Measurements from ENCODE around the gene EVC2.

Gene EVC2, protein sequence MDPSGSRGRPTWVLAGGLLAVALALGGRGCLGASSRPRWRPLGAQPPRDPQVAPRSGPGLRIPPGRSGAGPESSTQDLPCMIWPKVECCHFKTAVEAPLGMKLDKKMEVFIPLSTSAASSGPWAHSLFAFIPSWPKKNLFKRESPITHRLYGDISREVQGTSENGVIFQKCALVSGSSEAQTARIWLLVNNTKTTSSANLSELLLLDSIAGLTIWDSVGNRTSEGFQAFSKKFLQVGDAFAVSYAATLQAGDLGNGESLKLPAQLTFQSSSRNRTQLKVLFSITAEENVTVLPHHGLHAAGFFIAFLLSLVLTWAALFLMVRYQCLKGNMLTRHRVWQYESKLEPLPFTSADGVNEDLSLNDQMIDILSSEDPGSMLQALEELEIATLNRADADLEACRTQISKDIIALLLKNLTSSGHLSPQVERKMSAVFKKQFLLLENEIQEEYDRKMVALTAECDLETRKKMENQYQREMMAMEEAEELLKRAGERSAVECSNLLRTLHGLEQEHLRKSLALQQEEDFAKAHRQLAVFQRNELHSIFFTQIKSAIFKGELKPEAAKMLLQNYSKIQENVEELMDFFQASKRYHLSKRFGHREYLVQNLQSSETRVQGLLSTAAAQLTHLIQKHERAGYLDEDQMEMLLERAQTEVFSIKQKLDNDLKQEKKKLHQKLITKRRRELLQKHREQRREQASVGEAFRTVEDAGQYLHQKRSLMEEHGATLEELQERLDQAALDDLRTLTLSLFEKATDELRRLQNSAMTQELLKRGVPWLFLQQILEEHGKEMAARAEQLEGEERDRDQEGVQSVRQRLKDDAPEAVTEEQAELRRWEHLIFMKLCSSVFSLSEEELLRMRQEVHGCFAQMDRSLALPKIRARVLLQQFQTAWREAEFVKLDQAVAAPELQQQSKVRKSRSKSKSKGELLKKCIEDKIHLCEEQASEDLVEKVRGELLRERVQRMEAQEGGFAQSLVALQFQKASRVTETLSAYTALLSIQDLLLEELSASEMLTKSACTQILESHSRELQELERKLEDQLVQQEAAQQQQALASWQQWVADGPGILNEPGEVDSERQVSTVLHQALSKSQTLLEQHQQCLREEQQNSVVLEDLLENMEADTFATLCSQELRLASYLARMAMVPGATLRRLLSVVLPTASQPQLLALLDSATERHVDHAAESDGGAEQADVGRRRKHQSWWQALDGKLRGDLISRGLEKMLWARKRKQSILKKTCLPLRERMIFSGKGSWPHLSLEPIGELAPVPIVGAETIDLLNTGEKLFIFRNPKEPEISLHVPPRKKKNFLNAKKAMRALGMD

DNA sequence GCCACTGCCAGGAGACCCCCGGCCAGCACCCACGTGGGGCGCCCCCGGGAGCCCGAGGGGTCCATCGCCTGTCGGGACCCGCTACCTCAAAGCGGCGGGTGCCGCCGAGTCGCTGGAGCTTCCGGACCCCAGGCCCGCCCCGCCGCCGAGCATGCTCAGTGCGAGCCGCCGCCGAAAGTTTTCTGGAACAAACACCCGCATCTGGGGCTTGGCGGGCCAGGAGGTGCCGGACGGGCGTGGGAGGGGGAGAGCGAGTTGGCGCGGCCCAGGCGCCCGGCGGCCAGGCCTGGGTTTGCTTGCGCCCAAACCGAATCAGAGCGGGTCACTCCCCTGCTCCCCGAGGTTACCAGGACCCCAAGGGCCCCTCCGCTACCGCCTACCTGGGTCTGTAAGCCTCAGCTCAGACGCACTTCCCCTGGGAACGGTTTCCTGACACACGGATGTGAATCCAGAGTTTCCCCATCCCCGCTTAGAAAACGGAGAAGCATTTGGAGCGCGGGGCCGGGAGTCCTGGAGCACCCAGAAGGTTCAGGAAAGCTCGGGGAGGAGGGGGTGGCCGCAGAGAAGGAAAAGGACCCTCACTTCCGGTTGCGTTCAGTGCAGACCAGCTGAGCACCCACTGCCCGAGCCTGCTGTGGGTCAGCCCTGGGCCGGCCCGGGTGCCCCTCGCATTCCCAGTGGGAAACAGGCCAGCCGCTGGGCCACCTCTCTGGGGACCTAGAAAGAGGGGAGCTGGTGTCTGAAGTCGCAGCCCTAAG, at the start of gene EVC2:
EVC2 (minus strand) TSS at position 111 of the 758 bp plus-strand sequence; CDS start at position 65, 46 bp downstream.
- no peak for ATAC-seq

DNA sequence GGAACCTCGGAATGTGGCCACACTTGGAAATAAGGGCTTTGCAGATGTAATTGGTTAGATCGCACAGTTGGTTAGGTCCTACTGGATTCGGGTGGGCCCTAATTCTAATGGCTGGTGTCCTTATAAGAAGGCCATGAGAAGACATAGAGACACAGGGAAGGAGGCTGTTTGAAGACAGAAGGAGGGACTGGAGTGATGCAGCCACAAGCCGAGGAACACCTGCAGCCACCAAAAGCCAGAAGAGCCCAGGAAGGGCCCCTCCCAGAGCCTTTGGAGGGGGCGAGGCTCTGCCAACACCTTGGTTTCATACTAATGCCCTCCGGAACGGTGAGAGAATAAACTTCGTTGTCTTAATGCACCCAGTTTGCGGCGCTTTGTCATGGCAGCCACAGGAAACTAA, 49.6 kb upstream of the EVC2 start:
- no peak for ATAC-seq

DNA sequence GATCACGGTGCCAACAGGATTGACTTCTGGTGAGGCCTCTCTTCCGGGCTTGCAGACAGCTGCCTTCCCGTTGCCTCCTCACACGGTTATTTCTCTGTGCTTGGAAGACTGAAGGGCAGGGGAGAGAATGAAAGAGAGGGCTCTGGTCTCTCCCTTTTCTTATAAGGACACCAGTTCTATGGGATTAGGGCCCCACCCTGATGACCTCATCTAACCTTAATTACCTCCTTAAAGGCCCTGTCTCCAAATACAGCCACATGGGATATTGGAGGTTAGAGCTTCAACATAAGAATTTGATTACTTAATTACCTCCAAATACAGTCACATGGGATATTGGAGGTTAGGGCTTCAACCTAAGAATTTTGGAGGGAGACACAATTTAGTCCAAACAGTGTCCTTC, 49.2 kb upstream of the EVC2 start:
- no peak for ATAC-seq

DNA sequence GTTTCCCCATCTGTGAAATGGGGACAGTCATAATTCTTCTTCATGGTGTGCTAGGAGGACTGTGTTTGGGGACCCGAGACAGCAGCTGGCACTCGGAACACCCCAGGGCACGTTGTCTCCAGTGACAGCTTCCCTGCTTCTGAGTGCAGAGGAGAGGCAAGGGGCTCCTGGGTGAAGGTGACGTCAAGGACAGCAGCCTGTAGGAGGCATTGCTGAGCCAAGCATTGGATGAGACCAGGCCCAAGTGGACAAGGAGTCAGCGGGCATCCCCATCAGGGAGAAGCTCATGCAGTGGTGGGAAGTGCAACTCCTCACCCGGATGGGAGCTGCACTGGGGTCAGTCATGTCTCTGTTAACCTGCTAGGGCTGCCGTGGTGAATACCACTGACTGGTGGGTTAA, 48.7 kb upstream of the EVC2 start:
- no peak for ATAC-seq

DNA sequence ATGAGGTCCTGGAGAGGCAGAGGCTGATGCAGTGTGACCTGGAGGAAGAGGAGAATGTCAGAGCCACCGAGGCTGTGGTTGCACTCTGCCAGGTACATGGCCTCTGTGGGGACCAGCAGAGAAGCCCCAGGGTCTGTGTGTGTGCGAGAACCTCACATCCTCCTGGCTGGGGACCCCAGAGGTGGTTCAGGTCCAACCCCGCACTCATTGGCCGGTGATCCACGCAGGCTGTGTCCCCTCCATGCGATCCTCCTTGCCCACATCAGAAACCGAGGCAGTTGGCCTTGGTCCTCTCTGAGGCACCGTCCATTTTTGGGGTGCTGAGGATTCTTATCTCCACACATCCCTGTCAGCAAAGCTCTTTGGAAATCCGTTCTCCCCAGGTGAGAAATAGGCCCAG, 47.9 kb upstream of the EVC2 start:
- no peak for ATAC-seq

DNA sequence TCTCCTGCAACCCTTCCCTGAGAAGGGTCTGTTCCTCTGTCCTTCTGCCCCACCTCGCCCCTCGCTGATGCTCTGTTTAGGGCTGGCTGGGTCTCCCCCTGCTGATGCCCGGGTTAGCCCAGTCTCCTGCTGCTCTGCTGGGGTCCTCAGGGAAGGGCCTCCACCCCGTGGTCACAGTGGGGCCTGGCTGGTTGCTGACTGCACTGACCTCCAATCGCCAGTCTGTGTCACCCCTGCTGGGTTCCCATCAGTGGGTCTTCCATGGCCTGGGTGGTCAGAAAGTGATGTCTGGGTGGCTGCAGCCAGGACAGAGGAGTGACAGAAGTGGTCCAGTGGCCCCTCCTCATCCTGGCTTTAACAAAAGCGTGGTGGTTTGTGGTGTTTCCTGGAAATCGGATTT, 47.3 kb upstream of the EVC2 start:
- no peak for ATAC-seq

DNA sequence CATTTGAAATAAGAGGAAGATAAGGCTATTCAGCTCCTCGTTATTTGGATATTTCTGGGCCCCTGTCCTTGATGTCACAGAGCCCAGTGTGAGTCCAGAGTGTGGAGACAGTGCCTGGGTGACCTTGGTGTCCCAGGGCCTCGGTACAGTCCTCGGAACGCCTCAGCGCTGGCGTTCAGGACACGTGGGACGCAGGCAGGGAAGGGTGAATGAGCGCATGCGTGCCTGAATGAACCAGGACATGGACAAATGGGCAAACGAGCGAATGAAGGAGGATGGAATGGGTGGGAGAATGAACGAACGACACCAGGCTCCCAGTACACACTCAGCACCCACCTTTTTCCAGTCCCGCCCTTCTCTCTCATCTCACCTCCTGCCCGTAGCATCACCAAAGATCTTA, 46.8 kb upstream of the EVC2 start:
- ATAC-seq = no peak

DNA sequence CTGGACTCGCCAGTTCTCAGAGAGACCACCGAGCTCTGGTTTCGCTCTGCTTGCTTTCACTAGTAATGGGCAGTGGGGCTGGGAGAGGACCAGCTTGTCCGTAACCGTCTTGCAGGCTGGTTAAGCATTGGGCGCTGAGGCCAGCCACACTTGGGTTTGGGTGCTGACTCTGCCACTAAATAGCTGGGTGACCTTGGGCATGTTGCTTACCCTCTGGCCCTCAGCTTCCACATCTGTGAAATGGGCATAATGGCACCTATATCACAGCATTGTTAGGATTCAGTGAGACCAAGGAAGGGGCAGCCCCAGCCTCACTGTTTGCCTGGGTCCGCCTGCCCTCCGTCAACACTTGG, 46.1 kb upstream of the EVC2 start:
- ATAC-seq = no peak

DNA sequence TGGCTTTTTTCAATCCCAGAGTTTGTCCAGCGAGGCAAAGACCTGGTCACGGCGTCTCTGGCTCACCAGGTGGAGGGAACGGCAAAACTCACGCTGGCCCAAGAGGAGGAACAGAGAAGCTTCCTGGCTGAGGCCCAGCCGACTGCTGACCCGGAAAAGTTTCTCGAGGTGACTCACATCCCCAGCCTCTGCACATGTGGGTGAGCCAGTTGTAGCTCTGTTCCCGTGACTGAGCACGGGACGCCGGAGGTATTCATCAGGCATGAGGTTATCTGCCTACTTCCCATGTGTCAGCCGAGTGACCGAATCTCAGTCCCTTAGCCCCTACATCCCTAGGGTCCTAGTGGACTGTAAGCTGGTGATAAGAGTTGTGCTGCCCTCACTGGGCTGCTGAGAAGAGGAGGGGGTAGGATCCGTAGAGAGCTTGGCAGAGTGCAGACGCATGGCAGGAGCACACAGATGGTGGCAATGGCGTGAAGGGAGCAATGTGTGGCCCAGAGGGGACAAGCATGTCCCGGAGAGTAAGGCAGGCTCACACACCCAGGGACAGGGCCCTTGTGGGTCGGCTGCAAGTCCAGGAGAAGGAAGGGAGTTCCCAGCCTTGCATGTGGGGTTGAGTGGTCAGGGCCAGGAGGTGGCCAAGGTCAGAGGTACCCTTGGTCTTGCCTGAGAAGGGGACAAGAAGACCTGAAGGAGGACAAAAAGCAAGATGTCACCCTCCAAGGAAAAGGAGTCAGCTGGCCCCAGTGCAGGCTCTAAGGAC, 45.6 kb upstream of the EVC2 start:
- ATAC-seq = no peak

DNA sequence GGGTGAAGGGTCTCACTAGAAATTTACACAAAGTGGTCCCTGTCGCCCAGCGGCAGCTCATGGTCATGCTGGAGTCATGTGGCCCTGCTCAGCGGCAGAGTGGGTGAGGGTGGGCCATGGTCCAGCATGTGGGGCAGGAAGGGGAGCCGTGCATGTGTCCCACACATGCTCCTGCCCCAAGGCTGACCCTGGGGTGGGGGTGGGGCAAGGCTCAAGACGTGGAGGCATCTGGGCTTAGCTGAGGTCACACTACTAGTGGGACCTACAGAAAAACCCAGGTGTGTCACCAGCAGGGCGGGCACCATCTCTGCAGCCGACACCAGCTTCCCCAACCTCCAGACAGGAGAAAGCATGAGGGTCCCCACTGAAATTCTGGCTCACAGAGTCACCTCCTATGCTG, 45.0 kb upstream of the EVC2 start:
- ATAC-seq = no peak

DNA sequence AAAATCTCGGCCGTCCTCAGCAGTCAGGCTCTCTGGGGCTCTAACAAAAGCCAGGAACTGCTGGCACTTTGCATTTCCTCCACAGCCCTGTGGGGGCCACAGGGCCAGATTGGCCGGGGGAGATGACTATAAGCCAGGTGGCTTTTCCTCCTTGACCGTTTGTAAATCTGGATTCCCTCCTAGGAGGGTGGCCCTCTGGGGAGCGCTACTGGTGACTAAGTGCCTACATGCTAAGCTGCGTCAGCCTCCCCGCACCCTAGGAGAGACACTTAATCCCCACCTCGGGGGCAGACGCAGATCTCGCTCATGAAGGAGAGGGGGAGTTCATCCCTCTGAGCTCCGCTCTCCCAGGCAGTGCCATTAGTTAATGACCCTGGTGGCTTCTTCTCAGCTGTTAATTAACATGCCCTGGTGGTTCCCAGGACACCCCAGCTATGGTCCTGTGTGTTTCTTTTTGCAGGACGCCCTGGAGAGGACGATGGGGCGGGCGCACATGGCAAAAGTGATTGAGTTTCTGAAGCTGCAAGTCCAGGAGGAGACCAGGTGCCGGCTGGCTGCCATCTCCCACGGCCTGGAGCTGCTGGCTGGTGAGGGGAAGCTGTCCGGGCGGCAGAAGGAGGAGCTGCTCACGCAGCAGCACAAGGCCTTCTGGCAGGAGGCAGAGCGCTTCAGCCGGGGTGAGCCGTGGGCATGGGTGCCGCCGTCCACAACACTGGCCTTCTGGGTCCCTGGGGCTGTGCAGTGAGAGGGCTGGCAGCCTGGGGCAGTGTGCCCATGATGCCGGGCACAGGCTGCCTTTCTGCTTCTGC, 44.2 kb upstream of the EVC2 start:
- ATAC-seq = no peak

DNA sequence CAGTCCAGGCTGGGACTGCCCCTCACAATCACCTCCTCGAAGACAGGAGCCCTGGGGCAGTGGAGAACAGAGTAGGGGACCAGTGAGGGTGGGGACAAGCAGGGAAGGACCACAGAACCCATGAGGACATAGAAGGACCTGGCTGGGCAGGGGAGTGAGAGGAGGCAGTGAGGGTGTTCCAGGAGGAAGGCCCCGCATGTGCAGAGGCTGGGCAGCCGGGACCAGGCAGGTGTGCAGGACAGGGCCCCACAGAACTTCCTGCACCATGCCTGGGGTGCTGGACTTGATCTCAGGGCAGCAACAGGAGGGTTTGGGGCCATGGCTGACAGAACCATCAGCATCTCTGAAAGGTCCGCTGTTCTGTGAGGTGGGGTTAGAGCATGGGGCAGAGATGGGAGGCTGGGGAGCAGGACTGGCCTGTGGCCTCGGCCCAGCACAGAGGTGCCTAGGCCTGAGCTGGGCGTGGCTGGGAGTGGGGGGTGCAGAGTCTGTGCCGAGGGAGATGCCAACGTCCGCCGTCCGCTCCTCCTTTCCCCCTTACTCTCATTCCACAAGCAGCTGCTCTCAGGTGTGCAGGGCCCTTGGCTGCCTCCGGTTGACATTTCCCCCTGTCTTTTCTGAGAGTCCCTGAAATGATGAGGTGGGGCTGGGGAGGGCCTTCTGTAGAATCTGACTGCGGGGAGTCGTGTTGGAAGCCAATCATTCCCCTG, 43.5 kb upstream of the EVC2 start:
- ATAC-seq = no peak

DNA sequence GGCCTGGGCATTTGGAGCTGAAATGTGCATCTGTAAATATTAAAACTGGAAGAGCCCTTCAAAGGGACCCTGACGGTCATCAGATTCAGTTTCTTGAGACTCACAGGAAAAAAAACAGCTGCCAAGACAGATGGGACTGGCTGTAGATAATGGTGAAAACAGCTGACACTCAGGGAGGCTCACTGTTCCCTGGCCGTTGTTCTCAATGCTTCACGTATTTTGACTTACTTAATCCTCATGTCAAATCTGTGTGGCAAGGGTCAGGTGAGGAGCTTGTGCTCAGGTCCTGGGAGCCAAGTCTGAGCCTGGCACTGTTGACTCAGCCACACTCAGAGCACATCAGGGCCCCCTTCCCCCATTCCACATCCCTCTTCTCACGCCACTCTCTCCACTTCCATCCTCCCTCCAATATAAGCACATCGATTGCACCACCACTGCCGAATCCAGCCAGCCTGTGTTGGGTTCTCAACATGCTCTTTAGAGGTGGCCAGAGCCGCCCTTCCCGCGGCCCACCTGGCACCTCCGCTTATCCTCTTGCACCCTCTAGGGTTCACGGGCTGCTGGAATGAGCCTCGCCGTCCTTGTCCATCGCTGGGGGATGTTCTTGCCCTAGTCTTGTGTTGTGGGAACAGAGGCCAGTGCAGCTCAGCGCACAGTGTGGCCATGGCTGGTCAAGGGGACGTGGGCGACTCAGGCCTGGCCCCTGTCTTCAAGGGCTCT, 42.7 kb upstream of the EVC2 start:
- ATAC-seq = no peak

DNA sequence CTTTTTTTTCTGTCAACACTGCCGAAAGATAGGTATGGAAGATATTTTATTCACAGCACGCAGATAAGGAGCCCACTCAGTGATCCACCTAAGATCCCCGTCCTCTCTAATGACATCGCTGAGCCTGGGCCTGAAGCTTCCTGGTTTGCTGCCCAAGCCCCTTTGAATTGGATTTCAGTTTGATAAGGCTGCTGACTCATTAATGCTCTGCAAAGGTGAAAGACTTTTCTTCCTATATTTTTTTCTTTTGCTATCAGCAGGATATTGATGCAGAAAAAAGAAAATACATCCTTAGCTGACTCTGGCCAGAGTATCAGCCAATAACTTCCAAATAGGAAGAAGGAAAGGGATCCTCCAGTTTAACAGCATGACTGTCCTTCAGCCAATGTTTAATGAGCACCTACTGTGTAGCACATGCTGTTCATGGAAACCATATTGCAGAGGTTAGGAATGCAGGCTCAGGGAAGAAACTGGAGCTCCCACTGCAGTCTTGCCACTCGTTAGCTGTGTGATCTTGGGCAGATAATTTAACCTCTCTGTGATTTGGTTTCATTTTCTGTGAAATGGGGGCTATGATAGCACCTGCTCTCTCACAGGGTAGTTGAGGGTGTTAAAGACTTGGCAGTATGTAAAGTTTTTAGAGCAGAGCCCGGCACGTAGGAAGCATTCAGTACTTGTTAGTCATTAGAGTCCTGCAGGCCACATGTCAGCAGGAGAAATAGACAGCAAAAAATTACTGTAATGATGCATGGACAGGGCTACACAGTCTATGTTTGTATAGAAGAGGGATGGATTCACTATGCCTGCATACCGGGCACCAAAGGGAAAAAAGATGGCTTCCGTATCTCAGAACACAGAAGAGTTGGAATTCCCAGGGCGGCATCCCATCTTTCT, 41.9 kb upstream of the EVC2 start:
- ATAC-seq = no peak

DNA sequence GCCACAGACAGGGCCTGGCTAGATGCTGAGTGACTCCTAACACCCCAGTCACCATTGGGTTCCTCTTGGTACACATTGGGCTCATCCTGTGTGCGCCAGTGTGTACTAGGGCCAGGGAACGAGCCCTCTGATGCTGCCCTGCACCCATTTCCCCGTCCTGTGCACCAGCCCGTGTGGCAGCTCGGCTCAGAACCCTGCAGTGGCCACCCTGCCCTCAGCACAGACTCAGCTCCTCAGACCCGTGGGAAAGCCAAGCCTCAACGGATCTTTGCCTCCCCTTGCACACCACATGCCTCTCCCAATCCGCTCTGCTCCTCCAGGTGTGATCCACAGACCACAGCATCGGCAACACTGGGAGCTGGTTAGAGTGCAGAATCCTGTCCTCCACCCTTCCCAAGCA, 41.2 kb upstream of the EVC2 start:
- no peak for ATAC-seq

DNA sequence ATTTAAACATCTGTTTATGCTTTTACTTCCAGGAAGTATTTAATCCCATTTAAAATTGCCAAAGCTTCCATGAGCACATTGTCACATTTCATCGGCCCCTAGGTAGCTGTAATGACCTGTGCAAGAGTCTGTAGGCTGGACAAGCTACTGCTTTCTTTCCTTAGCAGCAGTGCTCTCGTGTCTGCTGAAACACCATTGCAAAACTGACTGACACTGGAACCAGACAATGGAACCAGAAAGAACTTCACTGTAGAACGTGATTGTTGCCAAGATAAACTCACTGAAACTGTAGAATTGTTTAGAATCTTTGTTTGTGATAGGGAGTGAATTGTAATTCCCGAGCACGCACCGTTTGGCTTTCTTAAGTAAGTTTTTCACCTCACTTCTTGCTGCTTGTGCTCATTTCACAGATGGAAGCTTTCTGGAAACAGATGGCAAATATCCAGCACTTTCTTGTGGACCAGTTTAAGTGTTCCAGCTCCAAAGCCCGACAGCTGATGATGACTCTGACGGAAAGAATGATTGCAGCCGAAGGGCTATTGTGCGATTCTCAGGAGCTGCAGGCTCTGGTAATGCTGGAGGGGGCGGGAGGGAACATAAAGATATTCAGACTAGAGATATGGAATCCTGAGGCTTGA, 39.5 kb upstream of the EVC2 start:
- ATAC-seq = no peak

DNA sequence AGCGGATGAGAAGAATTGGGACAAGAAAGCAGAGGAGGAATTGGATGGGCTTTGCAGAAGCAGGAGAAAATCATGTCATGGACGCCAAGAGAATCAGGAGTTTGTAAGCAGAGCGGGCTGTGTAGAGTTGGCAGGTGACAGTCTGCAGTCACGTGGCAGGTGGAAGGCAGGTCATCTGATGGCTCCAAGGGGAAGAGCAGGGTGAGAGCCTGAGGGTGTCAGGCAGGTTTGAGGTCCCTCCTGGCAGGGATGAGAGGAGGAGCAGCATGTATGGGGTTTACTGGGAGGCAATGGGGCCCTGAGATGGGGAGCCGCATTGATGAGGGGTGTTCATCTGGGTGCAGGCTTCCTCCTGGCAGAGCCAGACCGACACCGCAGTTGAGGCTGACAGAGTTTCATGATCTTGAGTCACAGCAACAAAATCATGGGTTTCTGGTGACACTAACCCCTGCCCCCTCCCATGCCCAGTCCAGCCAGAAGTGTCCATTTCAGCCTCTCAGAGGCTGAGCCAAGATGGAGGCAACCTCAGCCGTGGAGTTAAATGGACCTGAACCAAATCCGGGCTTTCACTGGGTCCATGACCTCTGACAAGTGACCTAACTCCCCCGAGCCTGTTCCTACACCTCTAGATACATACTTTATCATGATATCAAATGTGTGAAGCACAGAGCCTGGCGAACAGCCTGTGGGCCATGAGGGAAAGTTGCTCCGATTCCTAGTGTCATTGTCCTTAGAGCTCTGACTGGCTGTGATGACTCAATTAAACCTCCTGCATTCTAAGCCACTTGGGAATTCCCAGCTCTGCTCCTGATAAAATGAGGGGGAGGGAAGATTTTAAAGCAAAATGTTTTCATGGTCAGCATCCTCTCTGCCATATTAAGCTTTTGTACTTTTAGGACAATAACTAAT, 38.7 kb upstream of the EVC2 start:
- ATAC-seq = no peak

Data from activated CD4-positive, CD25-positive, alpha-beta regulatory T cell treated with anti-CD3 and anti-CD28 coated beads, Interleukin-2, amount 50 U/mL, for 24 hours (primary cell).